Peyer's patch (tissue), 4 donors: ENCODE data around the gene PALD1. TPM values are rescaled to one million over a fixed set of nuclear protein-coding genes. Genes with fewer than 3 reads are reported as not detected.
A peak's percentile ranks its signal among the peaks of the same experiment; 100 is the strongest.

Source experiments
- DNase-seq, 3 donors: peaks; one replicate each; pipeline ENCODE4 v3.0.0-alpha.2; 2017 to 2019
- H3K27ac ChIP-seq, 4 donors: fragments of 200-600 bp; sonication (generic); one replicate each; pipeline ENCODE4 v1.5.1; 2016 to 2019
- H3K27me3 ChIP-seq, 2 donors: fragments of 200-600 bp; sonication (generic); one replicate each; pipeline ENCODE4 v1.5.1; 2019
- H3K36me3 ChIP-seq, 3 donors: fragments of 200-600 bp; sonication (generic); one replicate each; pipeline ENCODE4 v1.5.1; 2016 to 2019
- H3K4me1 ChIP-seq, 4 donors: fragments of 200-600 bp; sonication (generic); one replicate each; pipeline ENCODE4 v1.5.1; 2016 to 2019
- H3K4me3 ChIP-seq, 4 donors: fragments of 200-600 bp; sonication (generic); 1 replicate in 3 of 4; 2 replicates in 1 of 4; pipeline ENCODE4 v1.5.1; 2016 to 2019; ENCODE audit warnings: mild to moderate bottlenecking in 1 of 4
- H3K9me3 ChIP-seq, 4 donors: fragments of 200-600 bp; sonication (generic); one replicate each; pipeline ENCODE4 v1.5.1; 2016 to 2019; ENCODE audit warnings: mild to moderate bottlenecking in 1 of 4
- CTCF ChIP-seq, 6 experiments: fragments of 450-650 bp in 4 of 6; fragments of 200-600 bp in 2 of 6; sonication (generic) in 1 of 6; IDR thresholded peaks; one replicate each; pipeline ENCODE4 v1.5.1; 2017 to 2019; ENCODE audit warnings: antibody characterized with exemption in 6 of 6, mild to moderate bottlenecking in 3 of 6, moderate library complexity in 1 of 6
- POLR2A ChIP-seq, 2 donors: fragments of 450-650 bp; IDR thresholded peaks; one replicate each; pipeline ENCODE4 v1.5.1; 2017; ENCODE audit warnings: antibody characterized with exemption in 2 of 2, mild to moderate bottlenecking in 2 of 2, moderate library complexity in 2 of 2
- total RNA-seq, 4 donors: library from RNA; depleted of rRNA; stranded (reverse); fragments of >200 nt; gene quantifications; one replicate each; pipeline ENCODE4 v1.1.0, GENCODE V29; 2016

PALD1 gene
- total RNA-seq, 4 donors from 2014 or later, result 1.2 to 15.7 (median 3.6) TPM

DNA sequence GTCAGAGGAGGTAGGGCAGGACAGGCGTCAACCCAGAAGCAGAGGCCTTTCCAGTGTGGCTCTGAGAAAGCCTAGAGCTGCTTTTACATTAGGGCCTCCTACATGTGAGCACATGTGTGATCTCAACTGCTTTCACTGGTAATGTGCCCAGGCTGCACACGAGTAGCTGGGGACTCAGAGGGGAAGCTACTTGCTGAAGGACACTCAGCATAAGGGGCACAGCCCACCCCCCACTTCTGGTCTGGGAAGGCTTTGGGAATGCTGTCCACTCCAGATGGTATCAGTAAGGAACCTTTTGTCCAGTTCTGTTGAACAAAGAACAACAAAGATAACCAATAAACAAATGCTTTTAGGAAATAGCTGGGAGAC lies 105.1 kb downstream of the PALD1 start:
- Histone ChIP-seq H3K4me1 (peaks cover 0 to 6% (median 0%) of the 10 kb centered on the region in 4 donors), H3K27ac (no peak overlapping the region), H3K27me3 (no peaks in the 10 kb centered on the region), H3K36me3 (no peaks in the 10 kb centered on the region), H3K4me3 (no peak overlapping the region), H3K9me3 (no peaks in the 10 kb centered on the region)
- DNase-seq, result peak in 1 of 3 donors; percentile 19
- TF ChIP-seq CTCF (IDR thresholded peaks at IDR 0.05) (no peak), POLR2A (IDR thresholded peaks at IDR 0.05) (no peak)

- TF ChIP-seq CTCF (IDR thresholded peaks at IDR 0.05) (no peak), POLR2A (IDR thresholded peaks at IDR 0.05) (no peak)
- H3K4me1 ChIP-seq, result peaks cover 0 to 6% (median 0%) of the 10 kb centered on the region in 4 donors
- H3K4me3 ChIP-seq, result no peak overlapping the region
Observed at GRCh38 chr10:70584366-70584765, 105.8 kb downstream of the PALD1 start.

GRCh38 chr10:70584909-70585544 lies 106.5 kb downstream of the PALD1 start:
- Histone ChIP-seq H3K36me3 (no peaks in the 10 kb centered on the region), H3K4me1 (peaks cover 0 to 5% (median 0%) of the 10 kb centered on the region in 4 donors), H3K4me3 (no peak overlapping the region), H3K27ac (no peak overlapping the region), H3K27me3 (no peaks in the 10 kb centered on the region), H3K9me3 (no peaks in the 10 kb centered on the region)
- no peak for TF ChIP-seq CTCF (IDR thresholded peaks at IDR 0.05)
- TF ChIP-seq POLR2A (IDR thresholded peaks at IDR 0.05), result no peak
- DNase-seq, result peak in 1 of 3 donors; percentile 41

More at GRCh38 chr10:70584366-70584765, 105.8 kb downstream of the PALD1 start:
- peak in 1 of 3 donors; percentile 25 for DNase-seq
- Histone ChIP-seq H3K27ac (no peak overlapping the region), H3K36me3 (no peaks in the 10 kb centered on the region), H3K27me3 (no peaks in the 10 kb centered on the region), H3K9me3 (no peaks in the 10 kb centered on the region)

GRCh38 chr10:70585578-70586169 lies 107.1 kb downstream of the PALD1 start:
- Histone ChIP-seq H3K4me1 (peaks cover 0 to 7% (median 0%) of the 10 kb centered on the region in 4 donors), H3K36me3 (no peaks in the 10 kb centered on the region), H3K27ac (no peak overlapping the region), H3K27me3 (no peaks in the 10 kb centered on the region), H3K9me3 (no peaks in the 10 kb centered on the region), H3K4me3 (no peak overlapping the region)
- no peak for TF ChIP-seq CTCF (IDR thresholded peaks at IDR 0.05)
- TF ChIP-seq POLR2A (IDR thresholded peaks at IDR 0.05), result no peak
- DNase-seq, result peak in 1 of 3 donors; percentile 34

GRCh38 chr10:70586348-70586930 lies 107.9 kb downstream of the PALD1 start:
- H3K4me1 ChIP-seq, result peaks cover 0 to 7% (median 0%) of the 10 kb centered on the region in 4 donors
- peak in 1 of 3 donors; percentile 13 for DNase-seq
- no peak overlapping the region for H3K27ac ChIP-seq
- no peak overlapping the region for H3K4me3 ChIP-seq
- H3K36me3 ChIP-seq, result no peaks in the 10 kb centered on the region
- no peak for TF ChIP-seq CTCF (IDR thresholded peaks at IDR 0.05)
- TF ChIP-seq POLR2A (IDR thresholded peaks at IDR 0.05), result no peak
- no peaks in the 10 kb centered on the region for H3K9me3 ChIP-seq
- no peaks in the 10 kb centered on the region for H3K27me3 ChIP-seq
